Adipocyte (in vitro differentiated cells): ENCODE measurements around the gene PFKFB4.
"Not testable (repeated sequence)": the region's sequence is repeated elsewhere in the genome, so short reads cannot be mapped to it uniquely, and the experiment has no call there.

ENCODE experiments used
- DNase-seq: peaks from one replicate; pipeline ENCODE4 v3.0.0-alpha.2; 2015; ENCODE audit warnings: low read depth
- H3K27me3 ChIP-seq: replicated peaks from 2 replicates; pipeline ENCODE4 v1.7.0; 2013; ENCODE audit warnings: mild to moderate bottlenecking, low read length, moderate library complexity; ENCODE audit not compliant: control insufficient read depth, insufficient read depth
- H3K36me3 ChIP-seq: 2 replicates; pipeline ENCODE4 v1.7.0; 2013; ENCODE audit warnings: low read length, mild to moderate bottlenecking, moderate library complexity; ENCODE audit not compliant: control insufficient read depth, insufficient read depth, severe bottlenecking
- H3K4me1 ChIP-seq: 2 replicates; pipeline ENCODE4 v1.7.0; 2013; ENCODE audit warnings: mild to moderate bottlenecking, low read length, moderate library complexity; ENCODE audit not compliant: control insufficient read depth, insufficient read depth
- H3K4me3 ChIP-seq: 2 replicates; pipeline ENCODE4 v1.7.0; 2013; ENCODE audit warnings: mild to moderate bottlenecking, low read length, moderate library complexity
- H3K9ac ChIP-seq: 2 replicates; pipeline ENCODE4 v1.7.0; 2013; ENCODE audit warnings: mild to moderate bottlenecking, low read length, moderate library complexity
- H3K9me3 ChIP-seq: 2 replicates; pipeline ENCODE4 v1.7.0; 2013; ENCODE audit warnings: mild to moderate bottlenecking, low read length, moderate library complexity; ENCODE audit not compliant: control insufficient read depth

Gene PFKFB4

DNA sequence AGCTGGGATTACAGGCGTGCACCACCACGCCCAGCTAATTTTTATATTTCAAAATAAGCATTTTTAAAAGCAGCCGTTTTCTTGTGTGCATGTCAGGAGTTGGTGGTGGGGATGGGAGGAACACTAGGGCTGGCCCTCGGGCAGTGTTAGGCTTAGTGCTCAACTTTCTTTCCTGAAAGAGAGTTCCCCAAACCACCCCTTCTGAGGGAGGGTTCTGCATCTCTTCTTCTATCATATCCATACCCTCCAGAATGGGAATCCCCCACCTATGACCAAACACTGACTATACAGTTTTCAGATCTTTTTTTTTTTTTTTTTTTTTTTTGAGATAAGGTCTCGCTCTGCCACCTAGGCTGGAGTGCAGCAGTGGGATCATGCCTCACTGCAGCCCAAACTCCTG, 12.5 kb downstream of the PFKFB4 start:
- H3K36me3 ChIP-seq: no peaks in the 10 kb centered on the region
- no peak overlapping the region for H3K9ac ChIP-seq
- no peaks in the 10 kb centered on the region for H3K27me3 ChIP-seq
- no peak for DNase-seq
- no peaks in the 10 kb centered on the region for H3K9me3 ChIP-seq
- no peaks in the 10 kb centered on the region for H3K4me1 ChIP-seq
- no peak overlapping the region for H3K4me3 ChIP-seq

GRCh38 chr3:48543271-48543866, 13.2 kb downstream of the PFKFB4 start:
- Histone ChIP-seq H3K36me3 (no peaks in the 10 kb centered on the region), H3K4me1 (no peaks in the 10 kb centered on the region), H3K27me3 (no peaks in the 10 kb centered on the region), H3K9ac (no peak overlapping the region), H3K4me3 (no peak overlapping the region), H3K9me3 (no peaks in the 10 kb centered on the region)
- no peak for DNase-seq

- no peak overlapping the region for H3K4me3 ChIP-seq
- peaks cover 4% of the 10 kb centered on the region for H3K36me3 ChIP-seq
- H3K4me1 ChIP-seq: no peaks in the 10 kb centered on the region
- no peak for DNase-seq
- no peaks in the 10 kb centered on the region for H3K9me3 ChIP-seq
- no peak overlapping the region for H3K9ac ChIP-seq
- H3K27me3 ChIP-seq: no peaks in the 10 kb centered on the region
These were observed 18.2 kb downstream of the PFKFB4 start for GRCh38 chr3:48538451-48538850.

- no peaks in the 10 kb centered on the region for H3K27me3 ChIP-seq
- no peaks in the 10 kb centered on the region for H3K4me1 ChIP-seq
- H3K36me3 ChIP-seq: peaks cover 4% of the 10 kb centered on the region
- DNase-seq: no peak
- H3K9me3 ChIP-seq: no peaks in the 10 kb centered on the region
- H3K9ac ChIP-seq: no peak overlapping the region
- no peak overlapping the region for H3K4me3 ChIP-seq
These were observed 19.8 kb downstream of the PFKFB4 start for GRCh38 chr3:48536785-48537184.

- peaks cover 4% of the 10 kb centered on the region for H3K36me3 ChIP-seq
- H3K4me1 ChIP-seq: no peaks in the 10 kb centered on the region
- no peaks in the 10 kb centered on the region for H3K9me3 ChIP-seq
- no peak overlapping the region for H3K9ac ChIP-seq
- no peak for DNase-seq
- no peak overlapping the region for H3K4me3 ChIP-seq
- H3K27me3 ChIP-seq: no peaks in the 10 kb centered on the region
These were observed 20.5 kb downstream of the PFKFB4 start for GRCh38 chr3:48536116-48536515.

DNA sequence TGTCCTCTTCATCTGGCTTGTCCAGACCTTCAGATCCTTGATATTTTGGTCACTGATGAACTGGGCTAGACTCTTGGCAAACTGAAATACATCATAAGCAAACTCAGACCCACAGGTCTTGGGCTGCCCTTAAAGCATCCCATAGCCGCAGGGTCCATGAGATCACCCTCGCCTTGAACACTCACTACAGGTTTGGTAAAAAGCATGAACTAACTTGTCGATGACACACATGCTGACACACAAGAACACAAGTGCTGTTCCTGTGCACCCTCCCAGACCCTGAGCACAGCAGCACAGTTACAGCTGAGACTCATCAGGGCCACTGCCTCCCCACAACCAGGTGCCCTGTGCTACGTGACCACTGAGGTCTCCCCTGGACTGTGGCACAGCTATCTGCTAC, 21.0 kb downstream of the PFKFB4 start:
- H3K4me3 ChIP-seq: no peak overlapping the region
- peaks cover 4% of the 10 kb centered on the region for H3K36me3 ChIP-seq
- no peak for DNase-seq
- H3K9me3 ChIP-seq: no peaks in the 10 kb centered on the region
- H3K4me1 ChIP-seq: no peaks in the 10 kb centered on the region
- H3K9ac ChIP-seq: no peak overlapping the region
- no peaks in the 10 kb centered on the region for H3K27me3 ChIP-seq

DNA sequence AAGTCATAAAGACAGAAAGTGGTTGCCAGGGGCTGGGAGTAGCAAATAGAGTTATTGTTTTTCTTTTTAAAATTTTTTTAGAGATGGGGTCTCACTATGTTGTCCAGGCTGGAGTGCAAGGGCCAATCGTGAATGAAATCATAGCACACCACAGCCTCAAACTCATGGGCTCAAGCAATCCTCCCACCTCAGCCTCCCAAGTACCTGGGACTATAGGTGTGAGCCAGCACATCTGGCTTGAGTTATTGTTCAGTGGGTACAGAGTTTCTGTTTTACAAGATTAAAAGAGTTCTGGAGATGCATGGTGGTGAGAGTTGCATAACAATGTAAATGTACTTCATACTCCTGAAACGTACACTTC, 23.6 kb downstream of the PFKFB4 start:
- DNase-seq: no peak
- no peaks in the 10 kb centered on the region for H3K9me3 ChIP-seq
- no peaks in the 10 kb centered on the region for H3K27me3 ChIP-seq
- H3K4me1 ChIP-seq: peaks cover 10% of the 10 kb centered on the region
- H3K36me3 ChIP-seq: peaks cover 4% of the 10 kb centered on the region
- no peak overlapping the region for H3K9ac ChIP-seq
- no peak overlapping the region for H3K4me3 ChIP-seq

GRCh38 chr3:48532271-48532976, 24.2 kb downstream of the PFKFB4 start:
- peaks cover 4% of the 10 kb centered on the region for H3K36me3 ChIP-seq

GRCh38 chr3:48530701-48531100, 25.9 kb downstream of the PFKFB4 start:
- not testable (repeated sequence) for H3K36me3 ChIP-seq, H3K4me1 ChIP-seq, H3K27me3 ChIP-seq, H3K9ac ChIP-seq, DNase-seq, H3K9me3 ChIP-seq, H3K4me3 ChIP-seq

More at GRCh38 chr3:48532271-48532976, 24.2 kb downstream of the PFKFB4 start:
- no peak for DNase-seq
- Histone ChIP-seq H3K4me3 (no peak overlapping the region), H3K27me3 (no peaks in the 10 kb centered on the region), H3K9me3 (no peaks in the 10 kb centered on the region), H3K9ac (no peak overlapping the region), H3K4me1 (peaks cover 10% of the 10 kb centered on the region)

GRCh38 chr3:48528754-48529153, 27.8 kb downstream of the PFKFB4 start:
- no peaks in the 10 kb centered on the region for H3K9me3 ChIP-seq
- H3K4me1 ChIP-seq: peaks cover 10% of the 10 kb centered on the region
- DNase-seq: peak; percentile 61
- no peaks in the 10 kb centered on the region for H3K36me3 ChIP-seq
- H3K27me3 ChIP-seq: no peaks in the 10 kb centered on the region
- H3K4me3 ChIP-seq: no peak overlapping the region
- H3K9ac ChIP-seq: no peak overlapping the region

DNA sequence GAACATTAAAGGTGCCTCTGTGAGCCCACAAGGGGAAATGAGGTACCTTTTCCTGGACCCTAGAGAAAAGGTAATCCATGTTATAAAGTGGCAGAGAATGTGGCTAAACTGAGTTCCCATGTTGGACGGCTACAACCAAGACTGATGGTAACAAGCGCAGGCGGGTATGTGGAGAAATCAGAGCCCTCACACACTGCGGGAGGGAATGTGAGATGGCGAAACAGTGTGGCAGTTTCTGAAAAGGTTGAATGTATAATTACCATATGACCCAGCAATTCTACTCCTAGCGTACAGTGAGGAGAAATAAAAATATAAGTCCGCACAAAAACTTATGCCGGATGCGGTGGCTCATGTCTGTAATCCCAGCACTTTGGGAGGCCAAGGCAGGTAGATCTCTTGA, 28.6 kb downstream of the PFKFB4 start:
- no peak overlapping the region for H3K9ac ChIP-seq
- peaks cover 10% of the 10 kb centered on the region for H3K4me1 ChIP-seq
- no peak for DNase-seq
- H3K36me3 ChIP-seq: no peaks in the 10 kb centered on the region
- no peaks in the 10 kb centered on the region for H3K9me3 ChIP-seq
- H3K27me3 ChIP-seq: no peaks in the 10 kb centered on the region
- no peak overlapping the region for H3K4me3 ChIP-seq

GRCh38 chr3:48524970-48525369, 31.6 kb downstream of the PFKFB4 start:
- Histone ChIP-seq H3K9me3 (no peaks in the 10 kb centered on the region), H3K36me3 (no peaks in the 10 kb centered on the region), H3K27me3 (no peaks in the 10 kb centered on the region)

More at GRCh38 chr3:48524970-48525369, 31.6 kb downstream of the PFKFB4 start:
- H3K4me3 ChIP-seq: no peak overlapping the region
- H3K9ac ChIP-seq: no peak overlapping the region
- peaks cover 10% of the 10 kb centered on the region for H3K4me1 ChIP-seq
- DNase-seq: no peak
